Measurements from ENCODE around the gene RENBP. TPM values are rescaled to one million over a fixed set of nuclear protein-coding genes. Genes with fewer than 3 reads are reported as not detected.

The RENBP gene
- total RNA-seq, 1 donor: 6.5 TPM

DNA sequence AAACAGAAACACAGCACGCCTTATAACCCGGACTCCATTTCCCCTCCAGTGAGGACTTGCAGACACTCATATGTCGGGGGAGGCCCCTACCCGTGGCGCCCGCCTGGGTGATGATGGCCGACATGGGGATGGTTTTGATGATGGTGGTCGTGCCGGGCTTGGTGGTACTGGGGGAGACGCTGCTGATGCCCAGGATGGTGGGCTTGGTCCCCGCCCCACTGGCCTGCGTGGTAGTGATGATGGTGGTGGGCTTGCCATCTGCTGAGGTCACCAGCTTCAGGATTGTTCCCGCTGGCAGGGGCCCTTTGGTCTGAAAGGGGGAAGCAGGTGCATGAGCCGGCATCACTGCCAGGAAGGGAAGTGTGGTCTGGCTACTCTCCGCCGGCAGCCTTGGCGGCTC lies 12.8 kb upstream of the RENBP start:
- H3K9me3 ChIP-seq (ENCODE audit: low read depth, low read length): no peaks in the 10 kb centered on the region
- H3K27me3 ChIP-seq (ENCODE audit: insufficient read depth, low read length): no peaks in the 10 kb centered on the region
- no peak overlapping the region for H2AFZ ChIP-seq (ENCODE audit: low read length)
- H3K4me2 ChIP-seq (ENCODE audit: insufficient read depth, low read length): no peak overlapping the region
- peaks cover 11% of the 10 kb centered on the region for H4K20me1 ChIP-seq (ENCODE audit: insufficient read depth, low read length)
- DNase-seq (ENCODE audit: insufficient read length, low spot score, missing footprints): no peak
- peaks cover 7% of the 10 kb centered on the region for H3K79me2 ChIP-seq (ENCODE audit: insufficient read depth, low read length)
- H3K4me3 ChIP-seq (ENCODE audit: insufficient read depth, low read length): no peak overlapping the region
- TF ChIP-seq, protein P1, sequence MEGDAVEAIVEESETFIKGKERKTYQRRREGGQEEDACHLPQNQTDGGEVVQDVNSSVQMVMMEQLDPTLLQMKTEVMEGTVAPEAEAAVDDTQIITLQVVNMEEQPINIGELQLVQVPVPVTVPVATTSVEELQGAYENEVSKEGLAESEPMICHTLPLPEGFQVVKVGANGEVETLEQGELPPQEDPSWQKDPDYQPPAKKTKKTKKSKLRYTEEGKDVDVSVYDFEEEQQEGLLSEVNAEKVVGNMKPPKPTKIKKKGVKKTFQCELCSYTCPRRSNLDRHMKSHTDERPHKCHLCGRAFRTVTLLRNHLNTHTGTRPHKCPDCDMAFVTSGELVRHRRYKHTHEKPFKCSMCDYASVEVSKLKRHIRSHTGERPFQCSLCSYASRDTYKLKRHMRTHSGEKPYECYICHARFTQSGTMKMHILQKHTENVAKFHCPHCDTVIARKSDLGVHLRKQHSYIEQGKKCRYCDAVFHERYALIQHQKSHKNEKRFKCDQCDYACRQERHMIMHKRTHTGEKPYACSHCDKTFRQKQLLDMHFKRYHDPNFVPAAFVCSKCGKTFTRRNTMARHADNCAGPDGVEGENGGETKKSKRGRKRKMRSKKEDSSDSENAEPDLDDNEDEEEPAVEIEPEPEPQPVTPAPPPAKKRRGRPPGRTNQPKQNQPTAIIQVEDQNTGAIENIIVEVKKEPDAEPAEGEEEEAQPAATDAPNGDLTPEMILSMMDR (IDR thresholded peaks at IDR 0.05; ENCODE audit: extremely low read depth, low read depth, low read length): no peak
- peaks cover 72% of the 10 kb centered on the region for H3K36me3 ChIP-seq (ENCODE audit: insufficient read depth, low read length)
- H3K27ac ChIP-seq (ENCODE audit: low read depth, low read length): no peak overlapping the region
- H3K4me1 ChIP-seq (ENCODE audit: insufficient read depth, low read length): no peaks in the 10 kb centered on the region

DNA sequence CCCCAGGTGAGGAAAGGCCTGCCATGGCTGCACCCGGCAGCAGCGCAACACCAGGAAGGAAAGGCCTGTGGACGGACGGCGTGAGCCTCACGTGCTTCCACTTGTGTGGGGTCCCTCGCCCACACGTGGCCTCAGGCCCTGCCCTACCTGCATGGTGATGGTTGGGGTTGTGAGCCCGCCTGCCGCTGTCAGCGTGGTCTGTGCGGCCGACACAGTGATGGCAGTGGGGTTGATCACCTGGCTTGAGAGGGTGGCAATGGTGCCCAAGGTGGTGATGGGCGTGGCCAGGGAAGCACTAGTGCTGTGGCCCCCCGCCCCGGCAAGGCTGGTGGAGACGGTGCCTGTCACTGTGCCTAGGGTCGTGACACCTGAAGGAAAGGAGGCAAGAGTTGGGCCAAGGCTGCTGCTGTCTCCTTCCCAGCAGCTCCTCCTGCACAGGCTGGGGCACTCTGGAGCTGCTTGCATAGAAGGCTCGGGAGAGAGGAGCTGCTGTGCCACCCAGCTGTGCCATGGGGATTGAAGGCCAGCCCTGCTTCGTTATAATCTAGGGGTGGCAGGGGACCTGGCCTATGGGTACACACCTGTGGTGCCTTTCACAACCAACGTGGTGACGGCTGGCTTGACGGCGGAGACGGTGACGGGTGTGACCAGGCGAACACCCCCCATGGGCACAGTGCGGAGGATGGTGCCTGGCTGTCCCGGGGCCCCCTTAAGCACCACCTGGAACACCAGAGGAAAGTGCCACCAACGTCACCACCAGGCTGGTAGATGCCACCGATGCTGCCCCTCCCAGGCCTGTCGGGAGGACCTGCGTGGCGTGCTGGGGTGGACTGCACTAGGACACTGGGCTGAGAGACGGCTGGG lies 11.8 kb upstream of the RENBP start:
- Histone ChIP-seq H3K4me2 (ENCODE audit: insufficient read depth, low read length) (no peak overlapping the region), H3K27me3 (ENCODE audit: insufficient read depth, low read length) (no peaks in the 10 kb centered on the region), H4K20me1 (ENCODE audit: insufficient read depth, low read length) (peaks cover 3% of the 10 kb centered on the region), H3K9me3 (ENCODE audit: low read depth, low read length) (no peaks in the 10 kb centered on the region), H3K4me1 (ENCODE audit: insufficient read depth, low read length) (no peaks in the 10 kb centered on the region), H3K4me3 (ENCODE audit: insufficient read depth, low read length) (no peak overlapping the region), H3K27ac (ENCODE audit: low read depth, low read length) (no peak overlapping the region), H2AFZ (ENCODE audit: low read length) (no peak overlapping the region), H3K79me2 (ENCODE audit: insufficient read depth, low read length) (no peaks in the 10 kb centered on the region), H3K36me3 (ENCODE audit: insufficient read depth, low read length) (peaks cover 71% of the 10 kb centered on the region)
- TF ChIP-seq, protein P1 (IDR thresholded peaks at IDR 0.05; ENCODE audit: extremely low read depth, low read depth, low read length): no peak
- DNase-seq (ENCODE audit: insufficient read length, low spot score, missing footprints): no peak

DNA sequence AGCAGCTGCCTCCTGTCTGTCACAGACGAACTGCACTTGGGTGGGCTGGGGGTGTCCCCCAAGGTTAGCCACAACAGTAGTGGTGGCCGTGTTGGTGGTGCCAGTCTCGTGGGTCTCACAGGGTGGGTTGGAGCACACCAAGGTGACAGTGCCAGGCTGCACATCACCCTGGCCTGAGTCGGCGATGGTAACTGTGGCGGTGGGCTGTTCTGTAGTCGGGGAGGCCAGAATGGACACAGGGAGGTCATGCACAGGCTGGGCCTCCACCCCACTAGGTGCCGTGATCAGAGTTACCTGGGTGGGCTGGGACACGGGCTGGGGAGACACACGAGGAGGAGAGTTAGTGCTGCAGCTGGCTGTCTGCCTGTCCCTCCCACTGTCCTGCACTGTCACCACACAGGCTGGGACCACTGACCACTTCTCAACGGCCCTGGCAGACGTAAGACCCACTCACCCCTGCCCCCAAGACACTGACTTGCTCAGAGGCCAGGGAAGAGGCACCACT lies 10.8 kb upstream of the RENBP start:
- no peaks in the 10 kb centered on the region for H3K27me3 ChIP-seq (ENCODE audit: insufficient read depth, low read length)

More for the DNA sequence above, 10.8 kb upstream of the RENBP start:
- Histone ChIP-seq H2AFZ (ENCODE audit: low read length) (no peak overlapping the region), H3K4me1 (ENCODE audit: insufficient read depth, low read length) (no peaks in the 10 kb centered on the region), H4K20me1 (ENCODE audit: insufficient read depth, low read length) (peaks cover 2% of the 10 kb centered on the region), H3K9me3 (ENCODE audit: low read depth, low read length) (no peaks in the 10 kb centered on the region), H3K4me3 (ENCODE audit: insufficient read depth, low read length) (no peak overlapping the region), H3K36me3 (ENCODE audit: insufficient read depth, low read length) (peaks cover 77% of the 10 kb centered on the region), H3K27ac (ENCODE audit: low read depth, low read length) (no peak overlapping the region), H3K4me2 (ENCODE audit: insufficient read depth, low read length) (no peak overlapping the region), H3K79me2 (ENCODE audit: insufficient read depth, low read length) (no peaks in the 10 kb centered on the region)
- DNase-seq (ENCODE audit: insufficient read length, low spot score, missing footprints): no peak
- TF ChIP-seq, protein P1 (IDR thresholded peaks at IDR 0.05; ENCODE audit: extremely low read depth, low read depth, low read length): no peak
